Stimulated activated naive CD8-positive, alpha-beta T cell treated with anti-CD3 and anti-CD28 coated beads, Interleukin-15, Interleukin-2, amounts not matched to agents 100 ng/mL and 50 ng/mL, for 24 hours (primary cell): ENCODE measurements around the gene DCD.
"Not testable (repeated sequence)": the region's sequence is repeated elsewhere in the genome, so short reads cannot be mapped to it uniquely, and the experiment has no call there.

Experiments
- H3K27ac Mint-ChIP-seq: one replicate; pipeline ENCODE4 v1.8.0; 2021; ENCODE audit warnings: mild to moderate bottlenecking, mixed read lengths
- H3K27me3 Mint-ChIP-seq: one replicate; pipeline ENCODE4 v1.8.0; 2021; ENCODE audit warnings: mixed read lengths
- H3K36me3 Mint-ChIP-seq: one replicate; pipeline ENCODE4 v1.8.0; 2021; ENCODE audit warnings: low read depth, mixed read lengths
- H3K4me1 Mint-ChIP-seq: one replicate; pipeline ENCODE4 v1.8.0; 2021; ENCODE audit warnings: low read depth, mixed read lengths
- H3K4me3 Mint-ChIP-seq: one replicate; pipeline ENCODE4 v1.8.0; 2021; ENCODE audit warnings: mild to moderate bottlenecking, mixed read lengths
- H3K9me3 Mint-ChIP-seq: one replicate; pipeline ENCODE4 v1.8.0; 2021; ENCODE audit warnings: mixed read lengths

The DCD gene

GRCh38 chr12:54662026-54662425 is 13.9 kb upstream of the DCD start:
- peaks cover 7% of the 10 kb centered on the region for H3K27me3 Mint-ChIP-seq
- H3K36me3 Mint-ChIP-seq, result no peaks in the 10 kb centered on the region
- no peak overlapping the region for H3K27ac Mint-ChIP-seq
- no peak overlapping the region for H3K4me3 Mint-ChIP-seq
- H3K4me1 Mint-ChIP-seq, result no peaks in the 10 kb centered on the region
- H3K9me3 Mint-ChIP-seq, result no peaks in the 10 kb centered on the region

GRCh38 chr12:54661048-54661447 is 12.9 kb upstream of the DCD start:
- Mint-ChIP-seq H3K36me3 (no peaks in the 10 kb centered on the region), H3K4me1 (no peaks in the 10 kb centered on the region), H3K9me3 (no peaks in the 10 kb centered on the region), H3K27ac (no peak overlapping the region), H3K27me3 (peaks cover 7% of the 10 kb centered on the region), H3K4me3 (no peak overlapping the region)

- Mint-ChIP-seq H3K4me1 (no peaks in the 10 kb centered on the region), H3K36me3 (no peaks in the 10 kb centered on the region), H3K9me3 (no peaks in the 10 kb centered on the region), H3K27ac (no peak overlapping the region), H3K4me3 (no peak overlapping the region), H3K27me3 (peaks cover 7% of the 10 kb centered on the region)
Measured at GRCh38 chr12:54660320-54660962, 12.3 kb upstream of the DCD start.

GRCh38 chr12:54658306-54659264 is 10.4 kb upstream of the DCD start:
- Mint-ChIP-seq H3K27ac (no peak overlapping the region), H3K36me3 (no peaks in the 10 kb centered on the region), H3K9me3 (no peaks in the 10 kb centered on the region), H3K4me1 (no peaks in the 10 kb centered on the region), H3K27me3 (peaks cover 7% of the 10 kb centered on the region), H3K4me3 (no peak overlapping the region)

- Mint-ChIP-seq H3K36me3 (no peaks in the 10 kb centered on the region), H3K27me3 (peaks cover 15% of the 10 kb centered on the region), H3K4me3 (no peak overlapping the region), H3K9me3 (no peaks in the 10 kb centered on the region), H3K27ac (no peak overlapping the region), H3K4me1 (no peaks in the 10 kb centered on the region)
Measured at GRCh38 chr12:54657105-54657607, 9.0 kb upstream of the DCD start.

GRCh38 chr12:54654926-54655325 is 6.8 kb upstream of the DCD start:
- Mint-ChIP-seq H3K4me3 (no peak overlapping the region), H3K4me1 (no peaks in the 10 kb centered on the region), H3K36me3 (no peaks in the 10 kb centered on the region), H3K27ac (no peak overlapping the region), H3K9me3 (no peaks in the 10 kb centered on the region), H3K27me3 (peaks cover 15% of the 10 kb centered on the region)

- Mint-ChIP-seq H3K27ac (no peak overlapping the region), H3K36me3 (no peaks in the 10 kb centered on the region), H3K9me3 (no peaks in the 10 kb centered on the region), H3K4me1 (no peaks in the 10 kb centered on the region), H3K4me3 (no peak overlapping the region), H3K27me3 (peaks cover 8% of the 10 kb centered on the region)
Measured at GRCh38 chr12:54653025-54653424, 4.9 kb upstream of the DCD start.

- Mint-ChIP-seq H3K27me3 (peaks cover 19% of the 10 kb centered on the region), H3K27ac (no peak overlapping the region), H3K36me3 (no peaks in the 10 kb centered on the region), H3K4me1 (peaks cover 5% of the 10 kb centered on the region), H3K4me3 (no peak overlapping the region), H3K9me3 (no peaks in the 10 kb centered on the region)
Measured at GRCh38 chr12:54650889-54651288, 2.7 kb upstream of the DCD start.

GRCh38 chr12:54650409-54650808 is 2.2 kb upstream of the DCD start:
- H3K27me3 Mint-ChIP-seq, result peaks cover 19% of the 10 kb centered on the region
- no peak overlapping the region for H3K27ac Mint-ChIP-seq
- no peaks in the 10 kb centered on the region for H3K9me3 Mint-ChIP-seq
- no peak overlapping the region for H3K4me3 Mint-ChIP-seq
- H3K4me1 Mint-ChIP-seq, result peaks cover 5% of the 10 kb centered on the region
- no peaks in the 10 kb centered on the region for H3K36me3 Mint-ChIP-seq

GRCh38 chr12:54649825-54650224 is 1.7 kb upstream of the DCD start:
- no peak overlapping the region for H3K27ac Mint-ChIP-seq
- H3K4me1 Mint-ChIP-seq, result peaks cover 5% of the 10 kb centered on the region
- H3K9me3 Mint-ChIP-seq, result no peaks in the 10 kb centered on the region
- H3K27me3 Mint-ChIP-seq, result peaks cover 19% of the 10 kb centered on the region
- no peaks in the 10 kb centered on the region for H3K36me3 Mint-ChIP-seq
- H3K4me3 Mint-ChIP-seq, result no peak overlapping the region

- peaks cover 15% of the 10 kb centered on the region for H3K27me3 Mint-ChIP-seq
- no peak overlapping the region for H3K27ac Mint-ChIP-seq
- no peaks in the 10 kb centered on the region for H3K9me3 Mint-ChIP-seq
- no peaks in the 10 kb centered on the region for H3K36me3 Mint-ChIP-seq
- H3K4me3 Mint-ChIP-seq, result no peak overlapping the region
- peaks cover 5% of the 10 kb centered on the region for H3K4me1 Mint-ChIP-seq
Measured at GRCh38 chr12:54641554-54641953, 6.6 kb downstream of the DCD start.

GRCh38 chr12:54641089-54641488 is 7.1 kb downstream of the DCD start:
- Mint-ChIP-seq H3K4me1 (peaks cover 4% of the 10 kb centered on the region), H3K27ac (no peak overlapping the region), H3K36me3 (no peaks in the 10 kb centered on the region)

GRCh38 chr12:54639112-54639511 is 9.1 kb downstream of the DCD start:
- not testable (repeated sequence) for H3K27me3 Mint-ChIP-seq, H3K4me1 Mint-ChIP-seq, H3K4me3 Mint-ChIP-seq, H3K9me3 Mint-ChIP-seq, H3K36me3 Mint-ChIP-seq, H3K27ac Mint-ChIP-seq

More at GRCh38 chr12:54641089-54641488, 7.1 kb downstream of the DCD start:
- H3K27me3 Mint-ChIP-seq, result peaks cover 10% of the 10 kb centered on the region
- no peaks in the 10 kb centered on the region for H3K9me3 Mint-ChIP-seq
- no peak overlapping the region for H3K4me3 Mint-ChIP-seq

GRCh38 chr12:54634795-54635194 is 13.4 kb downstream of the DCD start, which contains the start of gene LACRT:
TSS of gene LACRT (minus strand) at chr12:54634895. CDS start at chr12:54634841, 54 bp downstream.
- Mint-ChIP-seq H3K27ac (no peak within 1 kb of the TSS), H3K4me1 (peaks cover 12% of the 10 kb centered on the region), H3K36me3 (no peaks in the 10 kb centered on the region), H3K27me3 (peaks cover 22% of the 10 kb centered on the region), H3K4me3 (no peak within 1 kb of the TSS), H3K9me3 (no peaks in the 10 kb centered on the region)

- Mint-ChIP-seq H3K36me3 (no peaks in the 10 kb centered on the region), H3K4me3 (peak overlapping the region; percentile 24), H3K27me3 (peaks cover 39% of the 10 kb centered on the region), H3K9me3 (peaks cover under 1% of the 10 kb centered on the region), H3K4me1 (peaks cover 12% of the 10 kb centered on the region), H3K27ac (peak overlapping the region; percentile 56)
Measured at GRCh38 chr12:54631988-54632728, 16.0 kb downstream of the DCD start.
